ENCODE data around the gene RALGDS.

- TF ChIP-seq ESRRA (CRISPR knock-in tag; IDR thresholded peaks at IDR 0.05; ENCODE audit: borderline replicate concordance) (no peak), CTCF (IDR thresholded peaks at IDR 0.05) (no peak), MAX (CRISPR knock-in tag; IDR thresholded peaks at IDR 0.05) (no peak), ZNF281 (CRISPR knock-in tag; IDR thresholded peaks at IDR 0.05) (no peak)
These were observed 70.3 kb downstream of the RALGDS start for GRCh38 chr9:133050781-133051180.

Data from WTC11 (cell line).